Astrocyte (in vitro differentiated cells and primary cell): Measurements from ENCODE around the gene IGFBP7. TPM values are rescaled to one million over a fixed set of nuclear protein-coding genes. Genes with fewer than 3 reads are reported as not detected.

Experiments
- DNase-seq: peaks from one replicate; pipeline ENCODE4 v3.0.0-alpha.2; 2010; ENCODE audit warnings: low read depth
- FAIRE-seq: peaks from 2 replicates; lab custom pipeline; 2011; peaks lifted over from hg19 to GRCh38; lab: Jason Lieb, UNC
- H2AFZ ChIP-seq: 2 replicates; pipeline ENCODE4 v1.6.0; 2012; ENCODE audit warnings: low read depth, low read length, inconsistent platforms
- H3K27ac ChIP-seq: 2 replicates; pipeline ENCODE4 v1.5.1; 2011; ENCODE audit warnings: low read depth, low read length, inconsistent platforms
- H3K27me3 ChIP-seq: 2 replicates; pipeline ENCODE4 v1.6.0; 2011; ENCODE audit warnings: low read length, inconsistent platforms; ENCODE audit not compliant: insufficient read depth
- H3K36me3 ChIP-seq: 2 replicates; pipeline ENCODE4 v1.5.1; 2011; ENCODE audit warnings: low read length, inconsistent platforms; ENCODE audit not compliant: insufficient read depth
- H3K4me1 ChIP-seq: 2 replicates; pipeline ENCODE4 v1.5.1; 2011; ENCODE audit warnings: low read length, inconsistent platforms; ENCODE audit not compliant: insufficient read depth
- H3K4me2 ChIP-seq: 2 replicates; pipeline ENCODE4 v1.6.0; 2012; ENCODE audit warnings: low read length, inconsistent platforms
- H3K4me3 ChIP-seq: 2 replicates; pipeline ENCODE4 v1.5.1; 2011; ENCODE audit warnings: low read depth, mild to moderate bottlenecking, low read length, inconsistent platforms; ENCODE audit not compliant: insufficient read depth
- H3K79me2 ChIP-seq: 2 replicates; pipeline ENCODE4 v1.6.0; 2012; ENCODE audit warnings: mild to moderate bottlenecking, low read length, inconsistent platforms; ENCODE audit not compliant: insufficient read depth
- H3K9ac ChIP-seq: 2 replicates; pipeline ENCODE4 v1.6.0; 2012; ENCODE audit warnings: mild to moderate bottlenecking, low read length, inconsistent platforms
- H3K9me3 ChIP-seq: 2 replicates; pipeline ENCODE4 v1.5.1; 2012; ENCODE audit warnings: low read depth, mild to moderate bottlenecking, low read length, inconsistent platforms; ENCODE audit not compliant: insufficient read depth
- H4K20me1 ChIP-seq: 2 replicates; pipeline ENCODE4 v1.6.0; 2012; ENCODE audit warnings: low read length, inconsistent platforms; ENCODE audit not compliant: insufficient read depth
- H3K27ac Mint-ChIP-seq: one replicate; pipeline ENCODE4 v1.8.0; 2021; ENCODE audit warnings: mild to moderate bottlenecking, mixed read lengths; ENCODE audit not compliant: unreplicated experiment
- H3K27me3 Mint-ChIP-seq: one replicate; pipeline ENCODE4 v1.8.0; 2021; ENCODE audit warnings: low read depth, mixed read lengths; ENCODE audit not compliant: unreplicated experiment
- H3K36me3 Mint-ChIP-seq: one replicate; pipeline ENCODE4 v1.8.0; 2021; ENCODE audit warnings: low read depth, mixed read lengths; ENCODE audit not compliant: unreplicated experiment
- H3K4me1 Mint-ChIP-seq: one replicate; pipeline ENCODE4 v1.8.0; 2021; ENCODE audit warnings: low read depth, mixed read lengths; ENCODE audit not compliant: unreplicated experiment
- H3K4me3 Mint-ChIP-seq: one replicate; pipeline ENCODE4 v1.8.0; 2021; ENCODE audit warnings: mild to moderate bottlenecking, moderate library complexity, mixed read lengths; ENCODE audit not compliant: unreplicated experiment
- H3K9me3 Mint-ChIP-seq: one replicate; pipeline ENCODE4 v1.8.0; 2021; ENCODE audit warnings: mild to moderate bottlenecking, mixed read lengths; ENCODE audit not compliant: unreplicated experiment
- CTCF ChIP-seq: IDR thresholded peaks from 2 replicates; pipeline ENCODE4 v1.5.1; 2011; ENCODE audit warnings: low read depth, mild to moderate bottlenecking, inconsistent platforms, low read length, moderate library complexity; ENCODE audit not compliant: insufficient read depth
- EZH2 ChIP-seq: IDR thresholded peaks from 2 replicates; pipeline ENCODE4 v1.6.1; 2012; ENCODE audit warnings: mild to moderate bottlenecking, low read length, inconsistent platforms; ENCODE audit not compliant: insufficient read depth
- total RNA-seq: library from RNA; stranded (reverse); gene quantifications from 2 replicates; pipeline ENCODE4 v1.2.1, GENCODE V29; 2021

IGFBP7 gene
- total RNA-seq, 1 donor from 2014 or later: 930 TPM

GRCh38 chr4:57034520-57034919 lies 75.7 kb downstream of the IGFBP7 start:
- no peaks in the 10 kb centered on the region for H3K27me3 ChIP-seq
- Mint-ChIP-seq H3K27ac (no peak overlapping the region), H3K4me3 (no peak overlapping the region), H3K4me1 (peaks cover 27% of the 10 kb centered on the region), H3K36me3 (peaks cover 15% of the 10 kb centered on the region), H3K9me3 (no peaks in the 10 kb centered on the region), H3K27me3 (no peaks in the 10 kb centered on the region)
- H3K4me3 ChIP-seq: no peak overlapping the region
- no peak overlapping the region for H2AFZ ChIP-seq
- TF ChIP-seq CTCF (no peak), EZH2 (no peak)
- H3K9me3 ChIP-seq: no peaks in the 10 kb centered on the region
- no peak overlapping the region for H3K27ac ChIP-seq
- H3K4me1 ChIP-seq: no peaks in the 10 kb centered on the region
- H3K4me2 ChIP-seq: no peak overlapping the region
- H3K36me3 ChIP-seq: peaks cover 60% of the 10 kb centered on the region
- no peaks in the 10 kb centered on the region for H4K20me1 ChIP-seq
- FAIRE-seq (no peak), DNase-seq (no peak)
- no peak overlapping the region for H3K9ac ChIP-seq
- H3K79me2 ChIP-seq: peaks cover 4% of the 10 kb centered on the region

GRCh38 chr4:57023104-57023503 lies 87.1 kb downstream of the IGFBP7 start:
- H3K4me2 ChIP-seq: peak overlapping the region; percentile 16
- Mint-ChIP-seq H3K27ac (no peak overlapping the region), H3K4me1 (peaks cover 23% of the 10 kb centered on the region), H3K9me3 (no peaks in the 10 kb centered on the region), H3K4me3 (no peak overlapping the region), H3K27me3 (no peaks in the 10 kb centered on the region), H3K36me3 (peaks cover 7% of the 10 kb centered on the region)
- no peak overlapping the region for H2AFZ ChIP-seq
- TF ChIP-seq EZH2 (no peak), CTCF (no peak)
- peaks cover 67% of the 10 kb centered on the region for H3K36me3 ChIP-seq
- FAIRE-seq: peak; percentile 99
- no peak overlapping the region for H3K9ac ChIP-seq
- H3K4me3 ChIP-seq: no peak overlapping the region
- H3K27ac ChIP-seq: peak overlapping the region; percentile 70
- peak; percentile 90 for DNase-seq
- H4K20me1 ChIP-seq: peaks cover 19% of the 10 kb centered on the region
- H3K9me3 ChIP-seq: no peaks in the 10 kb centered on the region
- peaks cover 19% of the 10 kb centered on the region for H3K4me1 ChIP-seq
- H3K27me3 ChIP-seq: no peaks in the 10 kb centered on the region
- no peaks in the 10 kb centered on the region for H3K79me2 ChIP-seq

- Mint-ChIP-seq H3K27ac (peak overlapping the region; percentile 67), H3K9me3 (no peaks in the 10 kb centered on the region), H3K4me1 (peaks cover 23% of the 10 kb centered on the region), H3K36me3 (peaks cover 5% of the 10 kb centered on the region), H3K4me3 (no peak overlapping the region), H3K27me3 (no peaks in the 10 kb centered on the region)
- H3K79me2 ChIP-seq: no peaks in the 10 kb centered on the region
- H3K9me3 ChIP-seq: no peaks in the 10 kb centered on the region
- no peak for TF ChIP-seq CTCF
- no peak for TF ChIP-seq EZH2
- H3K9ac ChIP-seq: peak overlapping the region; percentile 24
- H3K36me3 ChIP-seq: peaks cover 64% of the 10 kb centered on the region
- H3K4me2 ChIP-seq: peak overlapping the region; percentile 38
- no peak overlapping the region for H3K4me3 ChIP-seq
- no peaks in the 10 kb centered on the region for H3K27me3 ChIP-seq
- peak; percentile 95 for FAIRE-seq
- H4K20me1 ChIP-seq: peaks cover 19% of the 10 kb centered on the region
- peaks cover 19% of the 10 kb centered on the region for H3K4me1 ChIP-seq
- H3K27ac ChIP-seq: peak overlapping the region; percentile 60
- DNase-seq: peak; percentile 86
- no peak overlapping the region for H2AFZ ChIP-seq
Measured at GRCh38 chr4:57020467-57021101, 89.6 kb downstream of the IGFBP7 start.
